ENCODE measurements around the gene FPGT.
"Not testable (repeated sequence)": the region's sequence is repeated elsewhere in the genome, so short reads cannot be mapped to it uniquely, and the experiment has no call there.

FPGT gene

DNA sequence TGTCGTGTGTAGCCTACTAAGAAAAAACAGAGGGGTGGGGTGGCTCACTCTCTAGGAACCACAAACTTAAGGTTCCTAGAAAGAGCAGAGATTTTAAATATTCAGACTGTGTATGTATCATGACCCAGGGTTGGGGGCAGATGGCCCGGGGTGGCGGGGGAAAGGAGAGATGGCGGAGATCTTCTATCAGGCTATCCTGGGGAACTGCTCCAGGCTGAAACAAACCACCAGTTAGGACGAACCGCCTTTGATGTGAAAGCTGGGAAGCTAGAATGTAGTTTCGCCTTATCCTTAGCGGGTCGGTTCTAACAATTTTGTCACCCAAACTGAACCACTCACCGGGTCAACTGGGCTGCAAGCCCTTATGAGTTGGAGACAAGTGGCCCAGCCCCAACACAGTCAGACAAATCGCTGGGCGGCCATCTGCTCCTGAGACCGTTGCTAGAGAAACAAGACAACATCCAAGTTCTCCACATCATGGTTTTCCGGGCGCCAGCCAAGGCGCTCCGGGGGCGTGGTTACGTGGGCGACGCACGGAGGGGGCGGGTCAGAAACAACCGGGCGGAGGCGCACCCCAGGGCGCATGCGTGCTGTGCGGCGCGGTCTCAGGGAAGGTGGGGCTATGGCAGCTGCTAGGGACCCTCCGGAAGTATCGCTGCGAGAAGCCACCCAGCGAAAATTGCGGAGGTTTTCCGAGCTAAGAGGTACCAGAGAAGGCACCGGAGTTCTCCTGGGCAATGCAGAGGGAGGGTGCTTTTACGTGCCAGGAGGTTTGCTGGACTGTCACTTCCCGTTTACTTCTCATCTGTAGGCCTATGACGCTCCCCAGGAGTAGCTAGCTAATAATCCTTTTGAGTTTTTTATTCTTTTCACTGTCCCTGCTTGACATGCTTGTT lies at the start of gene FPGT, which contains the start of gene LRRIQ3:
TSS of gene FPGT (plus strand) at position 586 of the 896 bp plus-strand sequence. CDS start at position 623, 37 bp downstream.
TSS of gene LRRIQ3 (minus strand) at position 520 of the 896 bp plus-strand sequence. CDS start 14,492 bp downstream, outside the sequence.
- POLR2A ChIA-PET, result no interaction called here
- TF ChIP-seq CTCF (IDR thresholded peaks at IDR 0.05; ENCODE audit: control extremely low read depth, extremely low read depth, low read depth, missing control alignments), result no peak
- CTCF ChIA-PET, result interaction anchor here (1.6 kb wide), 1 partner anchor 11 kb away, joined by 5 read pairs; no protein-coding TSS in a partner anchor
- peak; percentile 94 for DNase-seq (ENCODE audit: extremely low spot score)

DNA sequence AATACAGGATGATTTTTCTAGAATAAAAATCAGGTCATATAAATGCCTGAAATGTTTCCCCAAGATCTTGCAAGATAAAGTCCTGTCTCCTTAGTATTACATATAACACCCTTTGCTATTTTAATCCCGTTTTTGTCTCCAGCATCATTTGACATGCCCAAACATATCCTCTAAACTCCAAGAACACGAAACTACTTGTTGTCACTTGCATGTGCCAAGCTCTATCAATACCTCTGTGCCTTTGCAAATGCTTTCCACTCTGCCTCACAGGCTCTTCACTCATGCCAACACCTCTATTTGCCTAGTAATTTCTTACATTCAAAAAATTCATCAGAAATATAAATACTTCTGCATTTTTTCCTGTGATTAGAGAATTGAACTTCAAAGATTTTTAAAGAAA lies 38.0 kb upstream of the FPGT start:
- CTCF ChIA-PET, result interaction anchor here (1.4 kb wide), 1 partner anchor 8 kb away, joined by 4 read pairs; no protein-coding TSS in a partner anchor
- TF ChIP-seq CTCF (IDR thresholded peaks at IDR 0.05; ENCODE audit: control extremely low read depth, extremely low read depth, low read depth, missing control alignments), result no peak
- DNase-seq (ENCODE audit: extremely low spot score), result no peak
- POLR2A ChIA-PET, result no interaction called here

DNA sequence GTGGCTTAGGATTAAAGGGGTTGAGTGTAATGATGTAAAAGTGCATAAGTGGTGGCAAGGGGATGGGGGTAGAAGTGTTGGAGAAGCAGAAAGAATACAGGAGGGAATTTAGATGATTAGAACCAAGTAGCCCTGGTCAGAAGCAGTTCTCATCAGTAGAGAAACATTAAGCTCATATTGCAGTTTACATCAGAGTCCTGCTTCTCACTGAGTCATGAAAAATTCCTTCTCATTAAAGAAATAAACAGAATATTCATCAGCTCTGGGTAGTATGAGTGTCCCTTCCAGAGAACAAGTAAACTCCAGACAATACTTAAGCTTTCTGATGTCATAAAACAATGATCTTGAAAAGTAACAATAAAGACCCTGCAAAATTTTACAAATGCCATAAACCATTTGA lies 36.5 kb upstream of the FPGT start:
- CTCF ChIA-PET, result interaction anchor here (1.4 kb wide), 1 partner anchor 10 kb away, joined by 4 read pairs; no protein-coding TSS in a partner anchor
- POLR2A ChIA-PET, result no interaction called here
- TF ChIP-seq CTCF (IDR thresholded peaks at IDR 0.05; ENCODE audit: control extremely low read depth, extremely low read depth, low read depth, missing control alignments), result no peak
- no peak for DNase-seq (ENCODE audit: extremely low spot score)

DNA sequence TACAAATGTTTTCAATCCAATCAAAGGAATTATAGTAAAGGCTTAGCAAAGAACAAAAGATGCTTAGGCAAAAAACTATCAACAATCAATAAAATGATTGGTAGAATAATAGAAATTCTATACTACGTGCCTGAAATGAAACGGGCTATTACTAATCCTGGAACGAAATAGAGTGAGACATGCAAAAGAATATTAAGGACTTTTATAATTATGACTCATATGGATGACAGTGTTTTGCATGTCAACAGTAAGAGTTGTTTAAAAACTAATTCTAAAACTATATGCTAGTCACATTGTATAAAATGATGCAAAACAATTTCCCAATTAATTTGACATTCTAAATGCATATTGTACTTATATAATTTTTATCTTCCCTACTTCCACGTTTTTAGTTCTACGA lies 35.7 kb upstream of the FPGT start:
- ChIA-PET CTCF (no interaction called here), POLR2A (no interaction called here)
- no peak for DNase-seq (ENCODE audit: extremely low spot score)
- TF ChIP-seq CTCF (IDR thresholded peaks at IDR 0.05; ENCODE audit: control extremely low read depth, extremely low read depth, low read depth, missing control alignments), result no peak

GRCh38 chr1:74174423-74174822 lies 23.6 kb upstream of the FPGT start:
- POLR2A ChIA-PET; DNase-seq (ENCODE audit: extremely low spot score); CTCF ChIA-PET: not testable (repeated sequence)

GRCh38 chr1:74180490-74180889 lies 17.6 kb upstream of the FPGT start:
- POLR2A ChIA-PET, result no interaction called here
- TF ChIP-seq CTCF (IDR thresholded peaks at IDR 0.05; ENCODE audit: control extremely low read depth, extremely low read depth, low read depth, missing control alignments), result no peak
- CTCF ChIA-PET, result no interaction called here
- no peak for DNase-seq (ENCODE audit: extremely low spot score)

GRCh38 chr1:74193908-74194307 lies 4.1 kb upstream of the FPGT start:
- no peak for DNase-seq (ENCODE audit: extremely low spot score)
- ChIA-PET CTCF (no interaction called here), POLR2A (no interaction called here)
- no peak for TF ChIP-seq CTCF (IDR thresholded peaks at IDR 0.05; ENCODE audit: control extremely low read depth, extremely low read depth, low read depth, missing control alignments)
